Neural crest cell (in vitro differentiated cells): Measurements from ENCODE around the gene ABCB6. TPM values are rescaled to one million over a fixed set of nuclear protein-coding genes. Genes with fewer than 3 reads are reported as not detected.
A peak's percentile ranks its signal among the peaks of the same experiment; 100 is the strongest.

Experiments
- DNase-seq: peaks from one replicate; pipeline ENCODE4 v3.0.0; 2021; ENCODE audit warnings: low read depth, mixed read lengths, low spot score
- H3K27ac Mint-ChIP-seq: one replicate; pipeline ENCODE4 v1.8.0; 2021; ENCODE audit warnings: mild to moderate bottlenecking, mixed read lengths; ENCODE audit not compliant: unreplicated experiment
- H3K27me3 Mint-ChIP-seq: 2 replicates; pipeline ENCODE4 v1.8.0; 2021; ENCODE audit warnings: low read depth, mild to moderate bottlenecking, mixed read lengths
- H3K36me3 Mint-ChIP-seq: 2 replicates; pipeline ENCODE4 v1.8.0; 2021; ENCODE audit warnings: low read depth, mild to moderate bottlenecking, mixed read lengths
- H3K4me1 Mint-ChIP-seq: 2 replicates; pipeline ENCODE4 v1.8.0; 2021; ENCODE audit warnings: mixed read lengths
- H3K4me3 Mint-ChIP-seq: one replicate; pipeline ENCODE4 v1.8.0; 2021; ENCODE audit warnings: mild to moderate bottlenecking, mixed read lengths
- H3K9me3 Mint-ChIP-seq: 2 replicates; pipeline ENCODE4 v1.8.0; 2021; ENCODE audit warnings: mixed read lengths
- total RNA-seq: library from RNA; stranded (reverse); gene quantifications from 2 replicates; pipeline ENCODE4 v1.2.1, GENCODE V29; 2021
- TF ChIP-seq, protein P1 (sequence below): fragments of 200-600 bp; sonication (generic); conservative IDR thresholded peaks from 2 replicates; pipeline ENCODE4 v1.5.0; 2021; ENCODE audit warnings: antibody characterized with exemption, mild to moderate bottlenecking

ABCB6 gene
- total RNA-seq, 1 donor from 2014 or later = 39.1 TPM

DNA sequence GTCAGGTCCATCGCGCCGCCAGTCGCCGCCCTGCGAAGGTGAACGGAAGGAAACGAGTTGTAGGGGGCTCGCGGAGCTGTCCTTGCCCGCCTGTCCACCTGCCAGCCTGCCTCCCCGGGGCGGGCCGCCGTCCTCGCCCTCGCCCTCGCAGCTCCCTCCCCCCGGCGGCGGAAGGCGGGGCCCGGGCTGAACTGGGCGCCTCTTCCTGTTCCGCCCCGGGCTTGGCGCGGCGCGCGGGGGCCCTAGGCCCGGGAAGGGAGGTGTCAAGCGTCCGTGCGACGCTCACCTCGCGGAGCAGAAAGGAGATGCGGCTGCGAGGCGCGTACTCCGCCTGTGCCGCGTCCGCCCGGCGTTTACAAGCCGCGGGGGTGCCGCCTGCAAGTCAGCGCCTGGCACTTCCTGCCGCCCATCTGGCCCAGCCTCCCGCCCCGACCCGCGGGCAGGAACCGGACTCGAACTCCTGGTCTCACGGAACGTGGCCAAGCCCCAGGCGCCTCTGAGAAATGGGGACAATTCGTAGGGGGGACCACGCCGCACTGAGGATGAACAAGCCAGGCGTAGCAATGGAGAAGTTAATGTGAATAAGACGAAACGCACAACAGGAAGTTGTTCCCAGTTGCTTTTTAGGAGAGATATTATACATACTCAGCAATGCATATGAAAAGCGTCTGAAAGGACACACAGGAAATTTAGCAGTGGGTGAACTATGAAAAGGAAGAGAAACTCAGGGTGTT is 41.8 kb downstream of the ABCB6 start, which contains the start of gene CNPPD1:
CNPPD1 (minus strand) TSS at position 108 of the 734 bp plus-strand sequence; CDS start at position 11, 97 bp downstream.
- TF ChIP-seq, protein P1, sequence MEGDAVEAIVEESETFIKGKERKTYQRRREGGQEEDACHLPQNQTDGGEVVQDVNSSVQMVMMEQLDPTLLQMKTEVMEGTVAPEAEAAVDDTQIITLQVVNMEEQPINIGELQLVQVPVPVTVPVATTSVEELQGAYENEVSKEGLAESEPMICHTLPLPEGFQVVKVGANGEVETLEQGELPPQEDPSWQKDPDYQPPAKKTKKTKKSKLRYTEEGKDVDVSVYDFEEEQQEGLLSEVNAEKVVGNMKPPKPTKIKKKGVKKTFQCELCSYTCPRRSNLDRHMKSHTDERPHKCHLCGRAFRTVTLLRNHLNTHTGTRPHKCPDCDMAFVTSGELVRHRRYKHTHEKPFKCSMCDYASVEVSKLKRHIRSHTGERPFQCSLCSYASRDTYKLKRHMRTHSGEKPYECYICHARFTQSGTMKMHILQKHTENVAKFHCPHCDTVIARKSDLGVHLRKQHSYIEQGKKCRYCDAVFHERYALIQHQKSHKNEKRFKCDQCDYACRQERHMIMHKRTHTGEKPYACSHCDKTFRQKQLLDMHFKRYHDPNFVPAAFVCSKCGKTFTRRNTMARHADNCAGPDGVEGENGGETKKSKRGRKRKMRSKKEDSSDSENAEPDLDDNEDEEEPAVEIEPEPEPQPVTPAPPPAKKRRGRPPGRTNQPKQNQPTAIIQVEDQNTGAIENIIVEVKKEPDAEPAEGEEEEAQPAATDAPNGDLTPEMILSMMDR = no peak
- peak within 1 kb of the TSS; percentile 93 for H3K27ac Mint-ChIP-seq
- peak; percentile 61 for DNase-seq

DNA sequence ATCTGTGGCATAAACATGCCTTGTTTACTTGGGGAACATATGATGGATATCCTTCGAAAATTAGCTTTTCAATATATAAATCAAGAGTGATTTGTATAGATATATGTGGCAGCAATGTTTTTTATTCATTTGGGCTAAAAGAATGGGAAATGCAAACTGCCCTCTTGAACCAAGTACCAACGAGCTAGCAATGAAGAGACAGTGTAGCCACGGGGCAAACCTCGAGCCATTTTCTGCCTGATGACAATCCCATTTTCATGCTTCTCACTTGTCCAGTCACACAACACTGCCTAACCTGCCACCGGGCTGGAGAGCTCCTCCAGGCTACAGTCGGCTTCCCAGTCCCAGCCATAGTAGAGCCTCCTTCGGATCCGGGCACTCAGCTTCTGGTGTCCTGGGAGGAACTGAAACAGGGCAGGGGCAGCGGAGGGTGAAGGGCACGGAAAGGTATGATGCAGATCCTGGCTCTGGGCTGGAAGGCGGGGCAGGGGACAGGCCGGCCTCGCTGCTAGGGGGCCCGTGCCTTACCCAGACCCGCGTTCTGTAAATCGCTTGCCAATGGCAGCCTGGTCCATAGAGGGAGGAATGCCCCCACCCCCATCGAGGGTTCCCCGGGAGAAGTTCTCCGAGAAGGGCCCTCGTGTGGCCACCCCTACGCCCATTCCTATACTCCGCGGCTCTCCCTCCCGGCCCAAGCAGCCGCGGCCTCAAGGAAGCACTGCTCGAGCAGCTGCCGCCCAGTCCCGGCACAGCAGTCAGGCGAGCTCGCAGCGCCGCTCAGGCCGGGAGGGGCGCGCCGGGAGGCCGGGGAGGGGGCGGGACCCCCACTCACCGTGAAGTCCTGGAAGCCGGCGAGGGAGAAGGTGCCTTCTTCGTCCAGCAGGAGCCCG is 42.6 kb downstream of the ABCB6 start:
- TF ChIP-seq, protein P1 = peak; percentile 43
- no peak for DNase-seq
- H3K27ac Mint-ChIP-seq = no peak overlapping the region
- no peaks in the 10 kb centered on the region for H3K9me3 Mint-ChIP-seq
- H3K4me3 Mint-ChIP-seq = peak overlapping the region; percentile 84
- H3K27me3 Mint-ChIP-seq = no peaks in the 10 kb centered on the region
- H3K4me1 Mint-ChIP-seq = peaks cover 27% of the 10 kb centered on the region
- peaks cover 2% of the 10 kb centered on the region for H3K36me3 Mint-ChIP-seq

More for the DNA sequence above, 41.8 kb downstream of the ABCB6 start, which contains the start of gene CNPPD1:
- H3K4me1 Mint-ChIP-seq = peaks cover 27% of the 10 kb centered on the region
- peak within 1 kb of the TSS; percentile 95 for H3K4me3 Mint-ChIP-seq
- no peaks in the 10 kb centered on the region for H3K9me3 Mint-ChIP-seq
- no peaks in the 10 kb centered on the region for H3K36me3 Mint-ChIP-seq
- no peaks in the 10 kb centered on the region for H3K27me3 Mint-ChIP-seq

DNA sequence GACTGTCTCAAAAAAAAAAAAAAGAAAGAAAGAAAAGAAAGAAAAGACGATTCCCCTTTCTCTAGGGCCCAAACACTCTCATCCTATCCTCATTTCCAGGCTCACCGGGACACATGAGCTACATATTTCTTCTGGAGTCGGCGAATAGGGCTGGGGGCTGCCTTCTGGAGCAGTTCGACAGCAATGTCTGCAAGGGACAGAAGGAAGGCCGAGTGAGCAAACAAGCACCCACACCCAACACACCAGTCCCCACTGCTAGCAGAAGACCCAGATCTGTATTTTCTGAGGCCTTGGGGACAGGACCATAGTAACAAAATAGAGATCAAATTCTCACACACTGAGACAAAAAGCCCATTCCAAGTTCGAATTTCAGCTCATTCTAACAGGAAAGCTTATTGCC is 43.3 kb downstream of the ABCB6 start:
- TF ChIP-seq, protein P1 = no peak
- H3K4me3 Mint-ChIP-seq = peak overlapping the region; percentile 84
- no peak for DNase-seq
- no peaks in the 10 kb centered on the region for H3K27me3 Mint-ChIP-seq
- no peak overlapping the region for H3K27ac Mint-ChIP-seq
- H3K4me1 Mint-ChIP-seq = peaks cover 27% of the 10 kb centered on the region
- no peaks in the 10 kb centered on the region for H3K9me3 Mint-ChIP-seq
- H3K36me3 Mint-ChIP-seq = peaks cover 2% of the 10 kb centered on the region

DNA sequence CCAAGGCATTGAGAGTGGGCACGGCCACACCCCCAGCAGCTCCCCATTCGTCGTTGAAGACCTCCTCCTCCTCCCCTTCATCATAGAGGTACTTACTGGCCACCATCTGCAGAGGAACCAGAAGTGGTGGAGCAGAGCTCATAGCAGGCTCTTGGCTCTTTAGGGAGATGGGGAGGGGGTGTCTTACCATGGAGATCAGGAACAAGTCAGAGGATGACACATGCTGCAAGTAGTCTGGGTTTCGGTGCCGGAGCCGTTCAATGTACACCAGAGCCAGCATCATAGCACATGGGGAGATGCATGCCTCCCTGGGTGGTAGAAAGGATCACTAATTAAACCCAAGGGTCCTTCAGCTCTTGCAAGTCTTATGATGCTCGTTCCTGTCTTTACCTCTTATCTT is 44.0 kb downstream of the ABCB6 start:
- no peaks in the 10 kb centered on the region for H3K27me3 Mint-ChIP-seq

DNA sequence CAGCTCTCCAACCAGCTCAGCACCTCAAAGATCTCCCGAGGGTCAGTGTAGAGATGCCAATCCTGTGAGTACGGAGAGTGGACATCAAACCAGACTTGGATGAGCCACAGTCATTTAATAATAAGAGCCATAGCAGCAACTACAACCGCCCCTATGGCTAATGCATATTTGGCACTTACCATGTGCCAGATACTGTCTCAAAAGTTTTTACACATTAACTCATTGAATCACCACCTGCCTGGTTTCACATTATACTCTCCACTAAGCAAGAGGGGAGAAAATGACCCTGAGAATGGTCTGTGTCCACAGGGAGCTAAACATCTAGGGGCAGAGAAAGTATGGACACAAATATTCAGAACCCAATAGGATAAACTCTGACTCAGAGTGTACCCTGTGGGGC is 44.6 kb downstream of the ABCB6 start:
- Mint-ChIP-seq H3K9me3 (no peaks in the 10 kb centered on the region), H3K36me3 (peaks cover 2% of the 10 kb centered on the region), H3K27ac (no peak overlapping the region), H3K4me3 (peak overlapping the region; percentile 59), H3K27me3 (no peaks in the 10 kb centered on the region), H3K4me1 (peaks cover 23% of the 10 kb centered on the region)
- DNase-seq = no peak
- TF ChIP-seq, protein P1 = no peak

More for the DNA sequence above, 44.0 kb downstream of the ABCB6 start:
- DNase-seq = no peak
- Mint-ChIP-seq H3K36me3 (peaks cover 2% of the 10 kb centered on the region), H3K27ac (no peak overlapping the region), H3K4me1 (peaks cover 27% of the 10 kb centered on the region), H3K4me3 (peak overlapping the region; percentile 84), H3K9me3 (no peaks in the 10 kb centered on the region)
- TF ChIP-seq, protein P1 = no peak
